ENCODE results near the gene CDK11B.

- TF ChIP-seq GATA2 (IDR thresholded peaks at IDR 0.05; ENCODE audit: low read depth, low read length) = no peak
- TF ChIP-seq GATA3 (IDR thresholded peaks at IDR 0.05; ENCODE audit: low read depth, low read length) = no peak
Measured at GRCh38 chr1:1603671-1604373, 55.0 kb downstream of the CDK11B start.
